GM21528 (cell line): Measurements from ENCODE around the gene DCPS.
"Not testable (repeated sequence)": the region's sequence is repeated elsewhere in the genome, so short reads cannot be mapped to it uniquely, and the experiment has no call there.

Source experiments
- ATAC-seq: cut with Tn5 transposase; IDR thresholded peaks from one replicate; pipeline ENCODE4 v1.9.1; 2021; ENCODE audit warnings: mild to moderate bottlenecking, moderate library complexity; ENCODE audit not compliant: unreplicated experiment, low FRiP score

The DCPS gene

DNA sequence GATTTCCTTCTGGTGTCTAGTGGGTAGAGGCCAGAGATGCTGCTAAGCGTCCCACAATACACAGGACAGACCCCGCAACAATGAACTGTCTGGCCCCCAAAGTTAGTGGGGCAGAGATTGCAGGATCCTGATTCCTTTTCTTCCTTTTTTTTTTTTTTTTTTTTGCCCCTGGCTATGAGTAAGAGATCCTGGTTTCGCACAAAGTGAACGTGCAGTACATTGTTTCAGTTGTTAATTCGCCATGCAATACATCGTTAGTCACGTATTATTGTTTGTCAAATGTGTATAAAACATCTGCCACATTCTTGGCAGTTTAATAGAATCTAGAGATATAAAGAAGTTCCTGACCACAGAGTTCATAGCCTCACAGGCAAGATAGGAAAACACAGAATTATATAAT, 71.9 kb downstream of the DCPS start:
- no peak for ATAC-seq

DNA sequence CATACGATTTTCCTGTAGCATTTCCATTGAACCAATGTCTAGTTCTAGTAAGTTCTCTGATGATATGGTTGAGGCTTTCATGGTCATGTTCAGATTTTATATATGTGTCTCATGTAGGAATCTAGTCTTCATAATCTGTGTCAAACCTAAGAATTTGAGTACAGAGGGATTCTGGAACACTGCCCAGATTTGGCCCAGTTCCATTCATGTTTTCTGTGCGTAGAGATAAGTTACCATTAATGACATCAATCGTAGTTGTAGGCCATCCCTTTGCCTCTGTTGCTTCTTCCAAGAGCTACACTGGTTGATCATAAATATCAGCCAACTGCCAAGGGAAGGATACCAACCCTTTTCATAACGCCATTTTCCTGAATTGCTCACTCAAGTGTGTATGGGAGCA, 74.9 kb downstream of the DCPS start:
- no peak for ATAC-seq

DNA sequence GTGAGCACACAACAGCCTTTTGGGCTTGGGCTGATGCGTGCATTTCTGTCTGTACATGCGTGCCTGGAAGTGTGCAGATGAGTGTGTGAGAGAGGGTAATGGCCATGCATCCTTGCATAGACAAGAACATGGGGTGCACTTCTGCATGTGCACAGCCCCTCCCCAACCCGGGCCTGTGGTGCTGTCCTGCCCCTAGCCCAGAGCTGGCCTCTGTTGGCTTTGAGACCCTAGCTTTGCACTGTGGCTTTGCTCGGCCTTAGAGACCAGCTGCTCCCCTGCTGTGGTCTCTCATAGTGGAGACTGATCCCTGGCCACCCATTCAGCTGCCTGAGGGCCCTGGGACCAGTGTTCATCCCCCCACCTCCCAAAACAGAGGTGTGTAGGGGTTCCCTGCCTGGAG, 77.0 kb downstream of the DCPS start:
- ATAC-seq = no peak

DNA sequence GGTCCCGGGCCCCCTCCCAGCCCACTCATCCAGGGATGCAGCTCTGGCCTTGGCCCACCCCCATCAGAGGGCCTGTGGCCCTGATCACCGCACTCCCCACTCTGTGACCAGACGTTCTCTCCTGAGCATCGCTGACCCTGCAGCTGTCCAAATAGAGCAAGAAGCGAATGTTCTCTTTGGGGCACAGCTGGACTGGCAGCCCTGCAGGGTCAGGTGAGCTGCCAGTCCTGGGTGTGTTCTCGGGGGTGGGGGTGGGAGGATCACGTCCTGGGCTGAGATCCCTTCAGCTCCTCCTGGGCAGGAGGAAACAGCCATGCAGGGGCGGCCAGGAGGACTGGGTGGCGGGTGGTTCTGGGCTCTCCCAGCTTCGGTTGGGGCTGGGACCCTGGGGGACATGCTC, 78.1 kb downstream of the DCPS start:
- ATAC-seq = not testable (repeated sequence)

DNA sequence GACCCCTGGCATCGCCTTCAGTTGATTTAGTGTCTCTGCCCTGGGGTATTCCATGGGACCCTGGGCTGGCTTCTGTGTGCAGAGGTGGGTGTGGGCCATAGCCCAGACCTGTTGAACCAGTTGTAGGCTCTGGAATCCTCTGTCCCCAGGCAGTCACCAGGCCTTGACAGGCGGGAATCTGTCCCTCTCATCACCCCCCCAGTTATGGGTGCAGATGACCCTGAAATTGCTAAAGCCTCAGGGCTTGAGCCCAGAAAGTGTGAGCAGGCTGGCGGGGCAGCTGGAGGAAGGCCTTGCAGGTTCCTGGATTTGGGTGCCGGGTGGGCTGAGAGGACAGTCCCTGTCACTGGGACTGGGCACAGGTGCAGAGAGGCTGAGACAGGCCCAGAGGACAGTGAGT, 78.8 kb downstream of the DCPS start:
- ATAC-seq = not testable (repeated sequence)

DNA sequence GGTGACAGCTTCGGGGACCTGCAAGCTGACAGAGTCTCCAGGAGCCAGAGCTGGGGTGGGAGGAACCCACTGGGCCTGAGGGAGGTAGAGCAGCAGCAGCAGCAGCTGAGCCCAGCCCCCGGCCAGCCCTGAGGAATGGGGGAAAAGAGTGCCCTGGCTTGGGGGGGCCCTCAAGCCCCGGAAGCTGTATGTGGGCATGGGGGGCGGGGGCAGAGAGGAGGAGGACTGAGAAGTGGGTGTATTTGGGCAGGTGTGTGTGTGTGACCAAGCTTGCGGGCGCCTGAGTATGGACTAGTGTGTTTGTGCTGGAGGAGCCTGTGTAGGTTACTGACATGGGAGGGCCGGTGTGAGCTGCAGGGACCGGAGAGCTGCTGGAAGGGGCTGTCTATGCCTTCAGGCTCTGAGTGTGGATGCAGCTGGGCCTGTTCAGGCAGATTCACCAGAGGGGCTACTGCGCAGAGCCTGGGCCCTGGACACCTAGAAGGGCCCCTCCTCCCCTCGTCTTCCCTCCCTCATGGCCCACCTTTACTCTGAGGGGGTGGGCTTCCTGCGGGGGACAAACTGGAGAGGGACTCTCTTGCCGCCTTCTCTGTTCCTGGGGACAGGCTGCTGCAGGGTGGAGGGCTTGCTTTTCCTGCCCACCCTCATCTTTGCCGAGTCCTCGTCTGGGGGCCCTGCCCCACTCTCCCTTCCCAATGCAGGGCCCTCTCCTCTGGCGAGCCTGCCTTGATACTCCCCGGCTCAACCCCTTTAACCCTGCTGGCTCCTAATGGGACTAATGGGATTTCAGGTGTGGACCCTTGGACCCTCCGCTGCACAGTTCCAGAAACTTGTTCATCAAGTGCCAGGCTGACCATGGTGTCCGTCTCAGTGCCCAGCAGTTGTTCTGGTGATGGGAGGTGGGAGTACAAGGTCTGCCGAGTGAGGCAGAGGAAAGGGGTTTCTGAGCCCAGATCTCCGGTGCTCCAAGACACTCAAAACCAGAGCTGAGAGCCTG, 79.8 kb downstream of the DCPS start:
- no peak for ATAC-seq

DNA sequence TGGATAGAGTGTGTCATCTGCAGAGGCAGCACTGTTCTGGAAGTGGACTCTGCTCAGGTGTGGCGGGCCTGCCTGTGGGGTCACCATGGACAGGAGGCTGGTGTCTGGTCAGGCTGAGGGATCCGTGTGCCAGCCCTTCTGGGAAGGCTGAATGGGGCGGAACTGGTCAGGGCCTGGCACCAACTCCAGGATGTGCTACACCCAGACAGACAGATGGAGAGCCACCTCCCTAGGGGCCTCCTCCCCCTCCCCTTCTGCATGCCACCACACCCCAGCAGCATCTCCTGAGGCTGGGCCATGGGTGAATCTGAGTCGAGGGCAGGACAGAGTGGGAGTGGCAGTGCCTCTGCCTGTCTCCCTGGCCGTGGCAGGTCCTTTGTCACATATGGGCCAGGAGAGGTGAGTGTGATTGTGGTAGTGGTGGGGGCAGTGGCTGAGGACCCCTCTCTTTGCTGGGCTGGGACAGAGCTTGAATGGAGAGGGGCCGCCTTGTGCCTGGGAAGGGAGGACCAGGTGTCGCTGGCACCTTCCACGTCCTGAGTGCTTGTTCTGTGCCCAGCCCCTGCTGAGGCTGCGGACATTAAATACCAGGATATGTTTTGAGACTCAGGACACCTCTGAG, 80.7 kb downstream of the DCPS start:
- ATAC-seq = no peak

DNA sequence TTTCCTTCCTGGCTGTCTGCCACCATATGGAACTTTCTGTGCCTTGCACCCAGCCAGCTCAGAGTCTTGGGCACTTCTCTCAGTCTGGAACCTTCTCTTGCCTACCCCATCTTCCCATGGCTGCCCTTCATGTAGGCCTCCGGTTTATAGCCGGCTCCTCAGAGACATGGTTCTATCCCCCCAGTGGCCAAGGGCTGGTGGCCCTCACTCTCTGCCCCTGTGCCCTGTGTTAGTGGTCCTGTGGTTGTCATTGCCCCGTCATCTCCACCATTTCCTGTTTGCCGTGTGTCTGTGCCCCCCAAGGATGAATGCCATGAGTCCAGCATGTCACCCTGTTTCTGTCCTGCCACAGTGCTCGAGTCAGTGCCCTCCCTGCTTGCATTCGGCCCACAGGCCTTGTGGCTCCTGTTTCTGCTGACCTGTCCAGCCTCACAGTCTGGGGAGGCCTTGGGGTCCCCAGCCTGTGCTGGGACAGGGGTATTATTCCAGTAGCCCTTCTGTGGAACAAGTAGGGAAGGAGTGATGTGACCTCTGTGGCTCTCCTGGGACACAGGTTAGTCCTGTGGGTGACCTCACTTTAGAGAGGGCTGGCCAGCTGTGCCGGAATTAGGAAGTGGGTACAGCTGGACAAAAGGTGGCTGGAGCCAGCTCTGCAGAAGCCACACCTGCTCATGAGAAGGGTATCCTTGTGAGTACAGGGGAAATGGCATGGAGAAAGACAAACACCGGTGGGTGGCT, 82.3 kb downstream of the DCPS start:
- no peak for ATAC-seq

DNA sequence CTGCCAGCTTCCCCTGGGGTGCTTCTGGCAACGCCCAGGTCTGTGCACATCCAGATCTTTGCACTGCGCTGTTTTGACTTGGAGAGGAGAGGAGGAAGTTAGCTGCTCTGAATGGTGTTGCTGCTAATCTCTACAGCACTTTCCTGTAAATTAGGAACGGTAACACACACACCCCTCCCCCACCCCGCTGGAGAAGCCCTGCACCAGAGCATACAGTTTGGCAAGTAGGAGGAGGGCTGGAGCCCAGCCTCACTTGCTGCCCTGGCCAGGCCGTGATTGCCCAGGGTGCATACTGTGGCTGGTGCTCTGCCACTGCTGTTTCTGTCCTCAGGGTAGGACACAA, 82.8 kb downstream of the DCPS start:
- not testable (repeated sequence) for ATAC-seq

DNA sequence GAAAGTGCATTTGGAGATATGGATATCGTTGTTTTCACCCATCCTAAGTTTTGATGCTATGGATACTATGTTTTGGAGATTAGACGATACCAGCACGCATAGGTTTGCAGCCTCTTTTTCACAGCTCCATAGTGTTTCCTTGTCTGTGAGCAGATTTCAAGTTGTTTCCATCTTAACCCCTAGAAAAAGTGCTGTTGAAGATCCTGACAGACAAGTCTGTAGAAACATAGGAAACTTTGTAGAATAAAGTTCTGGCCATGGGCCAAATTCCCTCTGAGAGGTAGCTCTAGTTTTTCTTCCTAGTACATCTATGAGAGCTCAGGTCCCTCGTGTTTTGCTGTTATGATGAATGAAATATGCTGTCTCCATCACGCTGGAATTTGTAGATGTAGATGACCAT, 84.0 kb downstream of the DCPS start:
- ATAC-seq = no peak

DNA sequence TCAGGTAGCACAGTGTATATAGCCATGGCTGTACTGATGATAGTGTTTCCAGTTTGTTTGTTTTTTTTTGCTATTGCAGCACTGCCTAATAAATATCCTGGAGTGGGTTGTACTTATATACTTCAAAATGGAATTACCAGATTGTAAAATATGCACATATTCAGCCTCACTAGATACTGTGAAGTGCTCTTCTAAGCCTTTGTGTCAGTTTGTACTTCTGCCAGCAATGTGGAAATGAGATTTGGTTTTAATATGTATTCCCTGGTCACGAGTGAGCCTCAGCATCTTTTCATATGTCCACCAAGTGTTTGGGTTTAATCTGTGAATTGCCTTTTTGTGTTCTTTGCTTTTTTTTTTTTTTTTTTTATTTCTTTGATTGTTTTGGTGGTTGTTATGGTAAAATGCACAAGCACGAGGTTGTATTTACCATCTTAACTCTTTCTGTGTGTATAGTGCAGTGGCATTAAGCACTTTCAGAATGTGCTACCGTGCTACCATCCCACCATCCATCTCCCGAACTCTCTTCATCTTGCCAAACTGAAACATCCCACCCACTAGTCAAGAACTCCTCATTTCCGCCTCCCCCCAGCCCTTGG, 86.5 kb downstream of the DCPS start:
- ATAC-seq = no peak

DNA sequence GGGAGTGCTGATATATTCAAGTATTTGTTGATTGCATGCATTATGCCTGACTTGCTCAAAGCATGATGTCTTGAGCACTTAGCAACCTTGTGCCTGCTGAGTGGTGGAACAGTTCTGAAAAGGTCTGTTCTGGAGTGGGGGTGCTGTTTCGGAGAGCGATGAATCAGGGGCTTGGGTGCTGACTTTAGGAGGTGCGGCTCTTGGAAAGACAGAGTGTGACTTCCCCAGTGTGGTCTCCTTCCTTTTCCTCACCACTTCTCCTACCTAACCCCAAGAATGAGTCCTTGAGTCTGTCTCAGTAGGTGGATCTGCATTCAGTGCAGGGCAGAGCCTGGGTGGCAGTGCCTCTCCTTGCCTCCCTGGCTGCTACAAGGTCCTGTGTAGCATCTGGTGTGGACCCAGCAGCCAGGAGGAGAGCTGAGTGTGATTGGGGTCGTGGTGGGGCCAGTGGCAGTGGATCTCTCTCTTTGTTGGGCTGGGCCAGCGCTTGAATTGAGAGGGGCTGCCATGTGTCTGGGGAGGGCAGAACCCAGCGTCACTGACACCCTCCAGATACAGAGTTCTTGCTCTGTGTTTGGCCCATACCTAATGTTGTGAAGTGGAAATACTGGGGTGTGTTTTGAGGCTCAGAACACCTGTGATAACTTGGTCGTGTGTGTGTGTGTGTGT, 87.6 kb downstream of the DCPS start:
- ATAC-seq = no peak

DNA sequence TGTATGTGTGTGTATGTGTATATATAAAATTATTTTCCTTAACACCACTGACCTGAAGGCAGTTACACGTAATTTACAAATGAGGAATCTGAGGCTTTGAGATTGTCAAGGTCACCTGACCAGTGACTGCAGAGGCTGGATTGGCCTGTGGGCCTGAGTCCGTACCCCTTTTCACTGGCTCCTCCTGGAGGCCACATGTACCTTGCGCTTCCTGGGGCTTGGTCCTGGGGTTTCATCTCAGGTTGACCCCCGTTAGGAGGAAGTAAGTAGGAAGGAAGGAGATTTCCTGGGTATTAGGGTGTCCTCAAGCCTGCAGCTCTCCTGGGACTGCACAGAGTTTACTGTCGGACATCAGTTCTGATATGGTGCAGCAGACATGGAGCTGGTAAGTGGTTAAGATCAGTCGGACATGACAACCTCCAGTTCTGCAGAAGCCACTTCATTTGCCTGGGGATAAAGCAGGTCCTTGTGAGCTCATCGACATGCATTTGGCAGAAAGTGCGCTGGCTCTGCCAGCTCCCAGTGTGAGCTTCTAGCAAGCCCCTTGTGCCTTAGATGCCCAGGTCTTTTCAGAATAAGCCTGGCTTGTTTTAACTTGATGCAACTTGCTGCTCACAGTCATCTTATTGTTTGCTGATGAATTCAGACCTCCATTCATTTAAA, 88.2 kb downstream of the DCPS start:
- peak; percentile 78 for ATAC-seq

DNA sequence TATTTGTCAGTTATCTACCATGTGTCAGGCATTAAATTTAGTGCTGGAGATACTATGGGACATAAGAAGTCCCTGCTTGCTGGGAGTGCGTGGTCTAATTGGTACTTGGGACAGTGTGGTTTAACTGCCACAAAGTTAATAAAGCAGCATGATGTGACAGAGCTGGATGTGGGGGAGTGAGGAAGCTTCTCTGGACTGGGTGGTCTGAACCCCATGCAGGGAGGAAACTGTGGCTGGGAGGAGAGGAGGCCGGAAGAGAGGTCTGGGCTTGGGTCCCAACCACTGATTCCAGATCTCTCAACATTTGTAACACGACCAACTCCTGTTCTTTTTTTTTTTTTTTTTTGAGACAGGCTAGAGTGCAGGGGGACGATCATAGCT, 88.8 kb downstream of the DCPS start:
- peak; percentile 51 for ATAC-seq

DNA sequence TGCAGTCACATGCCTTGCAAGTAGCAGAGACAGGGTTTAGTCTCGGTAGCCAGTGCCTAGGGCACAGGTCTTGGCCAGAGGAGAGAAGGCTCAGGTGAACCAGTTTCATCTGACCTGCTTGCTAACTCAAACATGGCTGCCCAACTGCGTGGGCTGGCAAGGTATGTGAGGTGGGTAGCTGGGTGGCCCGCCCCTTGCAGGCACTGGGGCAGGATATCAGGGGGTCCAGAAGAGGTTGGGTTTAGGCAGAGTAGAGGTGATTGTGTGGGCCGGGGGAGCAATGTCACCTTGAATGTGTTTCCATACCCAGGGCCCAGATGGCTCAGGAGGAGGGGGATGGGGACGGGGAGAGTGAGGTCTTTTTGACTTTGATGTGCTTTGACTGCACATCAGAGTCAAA, 89.3 kb downstream of the DCPS start:
- ATAC-seq = no peak

DNA sequence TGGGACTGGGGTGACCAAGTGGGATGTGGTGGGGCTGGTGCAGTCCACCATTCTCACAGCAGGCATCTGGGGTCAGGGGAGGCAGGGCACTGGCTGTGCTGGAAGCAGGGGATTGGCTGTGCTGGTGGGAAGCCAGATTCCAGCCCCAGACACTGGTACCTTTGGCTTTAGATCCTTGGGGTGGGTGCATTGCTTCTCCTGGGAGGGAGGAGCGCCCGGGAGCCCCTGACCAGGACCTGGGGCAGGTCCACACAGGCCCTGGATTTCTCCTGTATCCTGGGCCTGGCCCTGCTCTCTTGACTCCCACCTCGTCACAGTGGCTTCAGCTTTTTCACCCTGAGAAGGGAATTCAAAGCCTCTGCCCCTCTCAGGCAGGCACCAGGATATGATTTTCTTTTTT, 90.2 kb downstream of the DCPS start:
- no peak for ATAC-seq

DNA sequence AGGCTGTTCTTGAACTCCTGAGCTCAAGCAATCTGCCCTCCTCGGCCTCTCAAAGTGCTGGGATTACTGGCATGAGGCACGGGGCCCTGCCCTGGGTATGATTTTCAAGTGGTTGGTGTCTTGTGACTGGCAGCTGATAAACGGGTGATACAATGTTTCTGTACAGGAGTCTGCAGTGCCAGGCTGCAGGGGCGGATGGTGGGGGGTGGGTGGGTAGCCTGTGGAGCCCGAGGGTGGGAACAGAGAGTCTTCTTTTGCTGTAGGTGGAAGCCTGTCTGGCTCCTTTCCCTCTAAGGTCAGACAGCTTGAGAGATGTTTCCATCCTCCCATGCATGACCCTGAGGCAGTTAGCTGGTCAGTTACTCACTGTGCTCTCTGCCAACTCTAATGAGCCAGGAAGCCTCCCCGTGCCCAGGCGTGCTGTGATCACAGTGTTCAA, 90.8 kb downstream of the DCPS start:
- ATAC-seq = not testable (repeated sequence)
